ENCODE measurements around the gene PLA2G4F. TPM values are rescaled to one million over a fixed set of nuclear protein-coding genes. Genes with fewer than 3 reads are reported as not detected.

The PLA2G4F gene
- polyA plus RNA-seq, 4 donors: 0.68 to 36.7 (median 25.1) TPM

DNA sequence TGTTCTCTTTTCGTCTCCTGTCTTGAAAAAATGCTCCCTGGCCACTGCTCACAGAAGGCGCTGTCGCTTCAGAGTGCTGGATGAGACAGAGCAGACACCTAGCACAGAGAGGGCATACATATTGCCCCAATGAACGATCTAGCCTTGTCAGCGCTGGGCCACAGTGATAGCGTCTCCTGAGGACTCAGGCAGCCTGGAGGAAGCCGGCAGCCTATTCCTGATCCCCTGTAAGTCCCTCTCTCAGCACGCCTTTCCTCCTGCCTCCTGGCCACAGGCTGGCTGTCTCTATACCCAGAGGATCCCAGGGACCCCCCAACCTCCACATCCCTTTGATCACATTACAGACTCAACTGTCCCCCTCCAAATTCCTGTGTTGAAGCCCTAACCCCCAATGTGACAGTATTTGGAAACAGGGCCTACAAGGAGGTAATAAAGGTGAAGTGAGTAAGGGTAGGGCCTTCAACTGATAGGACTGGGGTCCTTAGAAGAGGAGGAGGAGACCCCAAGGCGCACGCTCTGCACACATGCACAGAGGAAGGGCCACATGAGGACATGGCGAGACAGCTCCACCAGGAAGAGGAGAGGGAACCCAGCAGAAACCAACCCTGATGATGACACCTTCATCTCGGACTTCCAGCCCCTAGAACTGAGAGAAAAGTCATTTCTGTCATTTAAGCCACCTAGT, 7.5 kb downstream of the PLA2G4F start:
- no peak for DNase-seq (ENCODE audit: low read depth in 4 of 4, low spot score in 3 of 4)

DNA sequence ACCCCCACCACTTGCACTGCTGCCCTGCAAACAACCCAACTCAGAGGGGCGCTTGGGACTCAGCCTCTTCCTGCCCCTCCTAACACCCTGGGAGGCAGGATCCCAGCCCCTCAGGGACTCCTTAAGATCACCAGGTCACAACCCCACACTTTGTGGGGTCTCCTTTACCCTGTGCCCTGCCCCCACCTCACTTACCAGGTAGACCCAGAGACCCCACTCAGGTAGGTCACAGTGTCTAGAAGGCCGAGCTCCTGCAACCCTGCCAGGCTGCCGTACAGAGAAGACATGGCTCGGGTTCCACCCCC, 9.1 kb downstream of the PLA2G4F start:
- no peak for DNase-seq (ENCODE audit: low read depth in 4 of 4, low spot score in 3 of 4)

DNA sequence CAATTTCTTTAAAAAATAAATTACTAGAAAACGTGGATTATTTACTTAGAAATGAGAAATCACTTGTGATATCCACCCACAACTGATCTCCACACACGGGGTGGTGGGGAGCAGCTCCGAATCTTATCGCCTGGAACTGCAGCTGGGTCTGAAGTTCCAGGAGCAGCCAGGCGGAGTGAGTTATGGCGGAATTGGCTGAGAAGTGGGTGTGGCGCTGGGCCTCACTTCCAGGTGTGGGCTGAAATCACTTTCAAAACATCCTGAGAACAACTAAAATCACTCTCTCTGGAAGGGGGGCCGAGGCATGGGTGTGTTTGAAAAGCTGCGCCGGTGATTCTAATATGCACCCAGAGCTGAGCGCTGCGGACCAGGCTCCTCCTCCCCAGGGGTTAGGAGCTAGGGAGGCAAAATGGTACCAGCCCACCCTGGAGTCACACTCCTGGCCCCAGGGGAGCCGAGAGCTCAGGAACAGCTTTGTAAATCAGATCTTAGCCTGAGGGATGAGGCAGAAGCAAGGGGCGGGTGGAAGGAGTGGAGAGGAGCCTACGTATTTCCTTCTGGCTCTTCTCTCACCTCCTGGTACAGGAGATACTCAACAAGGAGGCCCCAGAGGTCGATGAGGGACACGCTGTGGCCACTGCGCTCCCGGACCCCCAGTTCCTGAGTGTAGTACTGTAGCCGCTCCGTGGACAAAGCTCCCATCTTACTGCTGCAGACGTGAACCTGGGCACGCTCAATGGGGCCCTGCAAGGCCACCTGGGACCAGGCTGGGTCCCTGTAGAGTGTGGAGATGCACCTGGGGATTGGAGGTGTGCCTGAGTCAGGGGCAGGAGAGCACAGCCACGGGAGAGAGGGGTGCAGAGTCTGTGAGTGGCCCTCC, 9.6 kb downstream of the PLA2G4F start:
- DNase-seq (ENCODE audit: low read depth in 4 of 4, low spot score in 3 of 4): no peak

DNA sequence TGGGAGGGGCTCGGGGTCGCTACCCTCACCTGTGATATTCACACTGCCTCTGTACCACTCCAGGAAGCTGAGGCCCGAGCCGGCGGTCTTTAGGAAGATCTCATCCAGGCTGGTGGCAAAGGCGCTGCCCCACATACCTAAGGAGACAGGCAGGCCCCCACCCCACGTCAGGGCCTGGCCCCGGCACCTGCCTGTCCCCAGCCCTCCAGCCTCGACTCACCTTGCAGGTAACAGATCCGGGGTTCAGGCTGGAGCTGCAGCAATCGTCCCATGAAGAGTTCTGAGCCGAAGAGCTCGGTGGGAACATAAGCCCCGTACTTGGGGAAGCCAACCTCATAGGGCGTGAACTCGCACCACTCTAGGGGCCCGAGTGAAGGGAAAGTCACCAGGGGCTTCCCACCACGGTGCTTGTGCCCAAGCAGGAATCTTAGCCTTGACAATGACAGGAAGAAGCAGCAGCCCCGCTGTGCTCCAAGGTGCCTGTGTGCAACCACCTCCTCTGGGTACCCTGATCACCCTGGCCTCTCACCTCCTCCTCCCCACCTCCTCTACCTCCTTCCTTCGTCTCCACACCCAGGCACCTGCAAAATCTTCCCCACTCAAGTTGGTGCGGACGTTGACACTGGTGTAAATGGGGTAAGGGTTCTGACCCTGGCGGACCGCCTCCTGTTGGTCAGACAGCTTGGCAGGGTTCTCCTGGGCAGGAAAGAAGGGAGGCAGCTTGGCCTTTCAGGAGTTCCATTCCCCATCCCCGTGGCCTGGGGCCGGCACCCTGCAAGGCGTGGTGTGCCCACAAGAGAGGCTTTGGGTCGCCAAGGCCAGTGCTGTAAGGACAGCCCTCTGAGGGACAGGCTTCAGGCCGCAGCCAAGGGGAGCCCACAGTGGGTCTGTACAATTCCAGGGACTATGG, 10.6 kb downstream of the PLA2G4F start:
- DNase-seq (ENCODE audit: low read depth in 4 of 4, low spot score in 3 of 4): no peak

DNA sequence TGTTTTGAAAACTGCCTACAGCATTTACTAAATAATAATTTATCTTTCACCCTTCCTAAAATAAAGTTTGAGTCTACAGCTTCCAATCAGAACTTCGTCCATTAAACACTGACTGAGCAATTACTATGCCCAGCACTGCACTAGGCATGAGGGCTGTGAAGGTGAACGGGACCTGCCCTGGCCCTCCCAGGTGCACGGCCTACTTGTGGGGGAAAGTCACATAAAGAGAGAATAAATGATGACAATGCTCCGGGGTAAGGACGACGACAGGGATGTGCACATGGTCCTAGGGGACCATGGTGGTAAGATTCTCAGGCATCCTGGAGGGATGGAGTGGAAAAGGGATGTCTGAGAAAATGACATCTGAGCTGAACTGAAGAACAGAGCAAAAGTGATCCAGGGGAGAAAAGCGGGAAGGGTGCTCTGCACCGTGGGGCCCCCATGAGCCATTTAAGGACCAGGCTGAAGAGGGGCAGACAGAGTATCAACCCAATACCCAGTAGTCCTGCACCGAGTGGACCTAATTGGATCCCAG, 11.5 kb downstream of the PLA2G4F start:
- DNase-seq (ENCODE audit: low read depth in 4 of 4, low spot score in 3 of 4): no peak

DNA sequence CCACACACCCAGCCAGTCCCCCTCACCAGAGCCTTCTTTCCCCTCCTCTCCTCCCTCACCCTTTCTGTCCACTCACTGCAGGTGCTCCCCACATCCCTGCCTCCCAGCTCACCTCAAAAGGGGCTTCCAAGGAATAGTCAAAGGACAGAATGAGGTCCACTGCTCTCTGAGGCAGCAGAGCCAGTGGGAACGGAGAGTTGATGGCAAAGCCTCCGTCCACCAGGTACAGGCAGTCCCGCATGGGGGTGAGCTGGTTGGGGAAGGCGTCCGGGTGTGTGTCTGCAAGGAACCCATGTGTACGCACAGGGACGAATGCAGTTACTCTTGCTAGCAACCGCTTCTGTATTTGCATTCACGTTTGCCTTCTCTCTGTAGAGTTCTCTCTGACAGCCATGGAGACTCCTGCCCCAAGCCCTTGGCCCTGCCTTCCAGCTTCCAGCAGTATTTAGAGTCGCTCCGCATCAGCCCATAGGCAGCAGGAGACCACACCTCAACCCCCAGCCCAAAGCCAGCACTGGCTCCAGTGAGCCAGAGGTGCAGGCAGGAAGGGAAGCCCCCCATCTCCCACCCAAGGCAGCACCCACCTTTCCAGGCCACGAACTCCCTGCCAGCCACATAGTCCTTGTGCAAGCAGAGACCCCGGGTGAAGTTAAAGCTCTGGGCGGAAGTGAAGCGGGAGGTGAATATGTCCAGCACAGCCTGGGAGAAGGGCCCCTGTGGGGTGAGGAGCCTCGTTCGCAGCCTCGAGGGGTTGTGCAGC, 12.4 kb downstream of the PLA2G4F start:
- DNase-seq (ENCODE audit: low read depth in 4 of 4, low spot score in 3 of 4): no peak

DNA sequence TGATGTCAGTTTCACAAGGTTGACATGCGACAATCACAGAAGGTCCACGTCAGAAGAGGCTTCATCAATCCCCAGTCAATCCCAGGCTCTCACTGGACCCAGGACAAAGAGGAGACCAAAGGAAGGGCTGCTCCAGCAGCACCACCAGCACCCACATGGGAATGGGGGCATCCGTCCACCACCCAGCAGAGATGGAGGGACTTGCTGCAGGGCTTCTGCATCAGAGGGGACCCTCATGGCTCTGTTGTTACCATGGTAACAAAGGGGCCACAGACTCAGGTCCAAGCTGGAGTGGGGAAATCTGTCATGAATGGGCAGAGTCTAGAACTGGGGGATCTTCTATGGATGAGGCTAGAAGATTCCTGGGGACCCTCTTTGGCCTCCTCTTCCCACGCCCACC, 13.1 kb downstream of the PLA2G4F start:
- DNase-seq (ENCODE audit: low read depth in 4 of 4, low spot score in 3 of 4): no peak

DNA sequence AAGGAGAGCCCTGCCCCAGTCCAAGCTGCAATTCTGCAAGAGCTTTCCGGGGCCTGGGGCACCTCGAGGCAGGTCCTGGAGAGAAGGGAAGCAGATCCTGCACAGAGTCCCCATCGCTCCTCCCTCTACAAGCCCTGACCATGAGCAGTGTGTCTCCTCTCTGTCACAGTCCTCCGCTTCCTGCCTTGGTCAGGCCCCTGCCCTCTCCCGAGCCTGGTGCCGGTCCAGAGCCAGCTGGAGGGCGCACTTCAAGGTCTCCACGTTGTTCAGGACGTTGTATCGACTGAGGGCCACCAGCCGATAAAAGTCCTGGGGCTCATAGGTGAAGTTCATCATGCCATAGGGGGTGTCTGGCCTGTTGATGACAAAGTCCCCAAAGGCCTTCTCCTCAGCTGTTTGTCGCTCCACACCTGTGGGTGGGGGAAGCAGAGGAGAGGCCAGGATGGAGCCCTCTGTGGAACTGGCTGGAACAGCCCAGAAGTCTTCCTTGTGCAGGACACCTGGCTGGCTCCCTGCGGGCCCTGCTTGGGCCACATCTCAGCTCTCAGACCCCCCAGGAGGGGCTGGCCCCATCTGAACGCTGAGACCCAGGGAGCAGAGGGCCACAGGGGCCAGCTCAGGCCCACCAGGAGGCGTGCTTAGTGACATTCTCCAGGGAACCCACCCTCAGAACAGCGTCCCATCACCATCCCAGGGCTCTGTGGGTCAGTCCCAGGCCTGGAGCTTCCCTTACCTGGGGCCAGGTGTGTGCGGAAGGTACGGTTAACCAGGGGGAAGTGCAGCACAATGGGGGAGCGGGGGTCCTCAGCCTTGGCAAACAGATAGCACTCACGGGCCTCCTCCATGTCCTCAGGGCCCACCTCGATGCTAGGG, 14.4 kb downstream of the PLA2G4F start:
- DNase-seq (ENCODE audit: low read depth in 4 of 4, low spot score in 3 of 4): no peak

DNA sequence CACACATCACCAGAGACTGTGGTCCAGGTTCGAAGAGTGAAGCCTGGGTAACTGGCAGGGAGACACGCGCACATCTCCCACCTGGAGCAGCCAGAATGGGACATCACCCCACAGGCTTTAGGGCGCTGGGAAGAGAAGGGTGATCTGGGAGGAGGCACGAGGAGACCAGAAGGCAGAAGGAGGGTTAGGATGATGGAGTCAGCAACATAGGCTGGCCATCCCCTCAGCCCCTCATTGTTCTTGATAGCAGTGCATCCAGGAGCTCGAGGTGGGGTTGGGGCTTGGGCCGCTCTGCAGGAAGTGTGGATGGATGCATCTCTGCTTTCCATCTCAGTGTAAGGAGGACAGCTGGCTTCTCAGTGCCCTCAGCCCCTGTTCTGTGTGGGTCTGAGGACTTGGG, 15.2 kb downstream of the PLA2G4F start:
- no peak for DNase-seq (ENCODE audit: low read depth in 4 of 4, low spot score in 3 of 4)

DNA sequence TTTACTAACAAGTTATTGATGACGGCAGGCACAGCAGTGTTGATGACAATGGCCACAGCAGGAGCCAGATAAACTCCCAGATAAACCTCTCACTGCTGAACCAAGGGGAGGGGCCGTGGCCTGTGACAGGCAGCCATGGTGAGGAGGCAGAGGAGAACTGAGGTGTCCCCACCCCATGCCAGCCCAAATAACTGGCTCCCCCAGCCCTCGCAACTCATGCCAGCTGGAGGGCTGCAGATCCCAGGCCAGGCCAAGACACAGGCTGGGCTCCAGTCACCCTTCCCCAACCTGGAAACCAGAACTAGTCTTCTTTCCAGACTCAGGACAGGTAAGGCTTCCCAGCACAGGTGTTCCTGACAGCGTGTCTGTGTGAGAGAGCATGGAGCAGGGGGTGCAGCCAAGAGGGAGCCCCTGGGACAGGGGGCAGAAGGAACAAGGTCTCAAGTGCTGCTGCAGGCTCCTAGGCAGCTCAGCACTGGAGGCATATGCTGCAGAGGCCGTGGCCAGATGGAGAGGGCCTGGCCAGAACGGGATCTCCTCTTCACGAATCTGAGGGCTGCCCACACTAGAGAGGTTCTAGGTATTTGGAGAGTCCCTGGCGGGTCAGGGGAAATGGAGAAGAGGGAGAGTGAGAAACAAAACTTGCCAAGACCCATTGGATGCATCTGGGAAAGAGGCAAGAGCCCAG, 15.9 kb downstream of the PLA2G4F start:
- no peak for DNase-seq (ENCODE audit: low read depth in 4 of 4, low spot score in 3 of 4)

DNA sequence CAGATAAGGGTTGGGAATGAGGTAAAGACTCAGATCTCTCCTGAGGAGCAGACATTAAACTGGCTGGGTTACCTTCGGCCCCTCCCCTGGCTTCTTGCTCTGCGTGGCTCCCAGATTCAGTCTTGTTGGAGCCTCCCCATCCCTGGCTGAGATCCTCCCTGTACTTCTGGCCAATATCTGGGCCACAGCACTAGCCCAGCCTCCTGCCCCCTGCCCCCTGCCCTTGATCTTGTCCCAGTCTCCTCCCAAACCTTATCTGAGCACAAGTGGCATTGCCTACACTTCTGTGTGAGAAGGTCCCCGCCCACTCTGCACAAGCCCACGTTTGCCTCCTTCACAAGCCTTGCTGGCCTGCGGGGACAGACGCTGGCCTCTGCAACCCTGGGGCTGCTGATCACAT, 16.8 kb downstream of the PLA2G4F start:
- no peak for DNase-seq (ENCODE audit: low read depth in 4 of 4, low spot score in 3 of 4)

DNA sequence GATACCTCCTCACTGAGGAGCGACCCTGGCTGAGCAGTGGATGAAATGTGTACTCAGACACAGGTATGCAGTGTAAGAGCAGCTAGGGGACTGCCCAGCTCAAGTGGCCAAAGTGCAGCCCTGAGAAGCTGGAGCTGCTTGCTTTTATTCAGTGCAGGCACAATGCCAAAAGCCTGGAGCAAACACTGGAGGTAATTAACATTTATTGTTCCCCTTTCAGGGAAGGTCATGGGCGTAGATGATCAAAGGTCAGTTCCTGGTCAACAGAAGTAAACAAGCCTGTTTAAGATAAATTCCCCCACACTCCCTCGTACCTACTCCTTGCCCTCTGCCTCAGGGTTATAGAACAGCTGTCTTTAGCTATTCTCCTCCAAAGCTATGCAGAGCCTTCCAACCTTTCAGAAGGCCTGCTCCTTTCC, 17.5 kb downstream of the PLA2G4F start:
- DNase-seq (ENCODE audit: low read depth in 4 of 4, low spot score in 3 of 4): no peak

DNA sequence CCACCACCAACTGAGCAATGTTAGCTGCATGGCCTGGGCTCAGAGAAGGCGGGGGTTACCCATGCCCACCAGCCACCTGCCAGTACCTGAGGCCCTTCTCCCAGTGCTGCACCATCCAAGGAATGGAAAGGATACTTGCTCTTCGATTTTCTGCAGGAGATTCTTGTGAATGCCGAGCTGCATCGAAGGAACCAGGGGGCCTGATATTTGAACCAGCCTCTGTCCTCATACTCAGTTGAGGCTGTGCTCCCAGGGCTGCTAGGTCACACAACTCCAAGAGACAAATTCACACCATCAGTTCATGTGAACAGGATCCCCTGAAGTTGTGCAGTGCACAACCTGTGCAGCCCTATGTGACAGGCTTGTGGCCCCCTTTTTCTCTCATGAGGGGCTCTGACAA, 18.0 kb downstream of the PLA2G4F start:
- no peak for DNase-seq (ENCODE audit: low read depth in 4 of 4, low spot score in 3 of 4)

DNA sequence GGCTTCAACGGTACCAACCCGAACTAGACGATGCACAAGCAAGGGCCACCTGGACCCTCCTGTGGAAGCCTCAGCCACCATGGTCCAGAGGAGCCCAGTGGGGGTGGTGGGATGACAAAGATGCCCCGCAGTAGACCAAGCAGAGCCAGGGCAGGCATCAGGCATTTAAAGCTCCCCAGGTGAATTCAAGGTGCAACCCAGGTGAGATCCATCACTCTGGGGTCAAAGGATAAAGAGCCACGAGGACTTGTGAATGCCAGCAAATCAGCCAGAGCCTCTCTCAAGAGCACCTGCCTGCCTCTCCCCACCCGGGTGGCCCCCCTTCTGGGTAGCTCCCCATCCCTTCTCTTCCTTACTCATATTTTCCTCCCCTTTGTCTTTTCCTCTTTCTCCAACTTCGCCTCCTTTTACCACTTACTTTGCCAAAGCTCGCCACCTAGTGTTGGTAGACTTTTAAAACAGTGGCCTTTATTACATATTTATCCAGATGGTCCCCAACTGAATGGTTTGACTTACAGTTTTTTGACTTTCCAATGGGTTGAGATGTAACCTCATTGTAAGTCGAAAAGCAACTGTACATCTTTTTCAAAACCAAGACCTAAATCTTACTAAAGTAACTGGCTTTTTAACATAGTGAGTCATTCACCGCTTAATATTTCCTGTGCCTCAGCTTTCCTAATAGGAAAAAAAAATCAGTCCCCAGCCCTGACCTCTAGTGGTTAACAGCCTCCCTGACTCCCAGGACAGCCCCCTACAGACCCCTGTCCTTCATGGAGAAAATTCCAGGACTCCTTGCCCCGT, 18.8 kb downstream of the PLA2G4F start:
- DNase-seq (ENCODE audit: low read depth in 4 of 4, low spot score in 3 of 4): no peak

DNA sequence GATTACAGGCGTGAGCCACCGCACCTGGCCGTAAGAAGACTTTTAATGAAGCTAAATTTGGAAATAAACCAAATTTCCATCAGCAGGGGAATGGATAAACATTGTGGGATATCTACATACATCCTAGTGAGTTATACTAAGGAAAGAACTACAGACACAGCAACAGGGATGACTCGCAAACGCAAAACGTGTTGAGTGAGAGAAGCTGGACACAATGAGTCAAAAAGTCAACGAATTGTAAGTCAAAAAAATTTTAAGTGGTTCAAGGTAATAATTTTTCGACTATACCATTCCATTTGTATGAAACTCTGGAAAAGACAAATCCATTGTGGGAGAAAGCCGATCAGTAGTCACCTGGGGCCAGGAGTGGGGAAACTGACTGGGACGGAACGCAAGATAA, 19.9 kb downstream of the PLA2G4F start:
- DNase-seq (ENCODE audit: low read depth in 4 of 4, low spot score in 3 of 4): no peak

DNA sequence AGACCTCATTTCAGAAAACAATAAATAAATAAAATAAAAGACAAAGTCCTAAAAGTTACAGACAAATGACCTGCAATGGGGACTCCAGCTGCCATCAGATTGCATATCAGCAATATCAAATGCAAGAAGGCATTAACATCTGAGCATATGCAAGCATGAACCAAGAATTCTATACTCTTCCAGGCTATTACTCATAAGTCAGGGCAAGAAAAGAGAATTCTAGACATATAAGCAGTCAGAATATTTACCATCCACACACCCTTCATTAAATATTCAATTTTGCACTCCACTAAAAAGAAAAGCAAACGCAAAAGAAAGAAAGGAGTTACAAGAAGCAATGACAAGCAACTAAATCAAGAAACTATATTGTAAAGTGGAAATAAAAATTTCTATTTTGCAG, 21.1 kb downstream of the PLA2G4F start:
- no peak for DNase-seq (ENCODE audit: low read depth in 4 of 4, low spot score in 3 of 4)

DNA sequence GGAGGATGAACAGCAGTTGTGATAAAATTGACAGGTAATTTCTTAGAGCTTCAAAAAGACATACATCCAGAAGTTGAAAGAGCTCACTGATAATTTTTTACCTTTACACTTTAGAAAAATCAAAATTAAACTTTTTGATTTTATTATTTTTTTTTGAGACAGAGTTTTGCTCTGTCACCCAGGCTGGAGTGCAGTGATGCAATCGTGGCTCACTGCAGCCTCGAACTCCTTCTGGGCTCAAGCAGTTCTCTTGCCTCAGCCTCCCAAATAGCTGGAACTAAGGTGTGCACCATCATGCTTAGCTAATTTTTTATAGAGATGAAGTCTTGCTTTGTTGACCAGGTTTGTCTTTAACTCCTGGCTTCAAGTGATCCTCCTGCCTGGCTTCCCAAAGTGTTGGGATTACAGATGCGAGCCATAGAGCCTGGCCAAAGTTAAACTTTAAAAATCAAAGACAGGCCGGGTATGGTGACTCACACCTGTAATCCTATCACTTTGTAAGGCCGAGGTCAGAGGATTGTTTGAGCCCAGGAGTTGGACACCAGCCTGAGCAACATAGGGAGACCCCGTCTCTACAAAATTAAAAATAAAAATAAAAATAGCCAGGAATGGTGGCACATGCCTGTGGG, 21.7 kb downstream of the PLA2G4F start:
- no peak for DNase-seq (ENCODE audit: low read depth in 4 of 4, low spot score in 3 of 4)

Data from left renal pelvis (tissue), 4 donors.